Stimulated activated CD4-positive, alpha-beta T cell treated with anti-CD3 and anti-CD28 coated beads, TNF-alpha, amount 100 ng/mL, for 1 hour (primary cell): Measurements from ENCODE around the gene PIK3C2G.

Experiments used
- DNase-seq, 3 donors: peaks; one replicate each; pipeline ENCODE4 v3.0.0-alpha.2; 2020; ENCODE audit warnings: low read depth in 3 of 3, low spot score in 1 of 3

PIK3C2G gene

DNA sequence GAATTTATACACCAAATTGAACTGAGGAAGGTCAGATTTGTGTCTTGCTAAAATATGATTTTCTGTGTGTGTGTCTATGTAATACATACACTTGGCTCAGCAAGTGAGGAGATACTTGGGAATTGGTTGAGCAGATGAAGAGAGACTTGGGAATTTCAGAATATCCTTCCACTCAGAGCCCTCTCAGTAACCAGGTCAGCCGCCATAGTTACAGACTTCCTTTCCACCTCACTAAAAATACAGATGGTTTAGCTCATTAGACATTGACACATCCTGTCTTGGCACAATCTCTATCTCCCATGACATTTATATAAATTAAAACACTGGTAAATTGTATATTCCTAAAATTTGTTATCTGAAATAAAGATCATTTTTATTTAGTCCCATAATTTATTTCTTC lies 15.9 kb downstream of the PIK3C2G start:
- no peak for DNase-seq

DNA sequence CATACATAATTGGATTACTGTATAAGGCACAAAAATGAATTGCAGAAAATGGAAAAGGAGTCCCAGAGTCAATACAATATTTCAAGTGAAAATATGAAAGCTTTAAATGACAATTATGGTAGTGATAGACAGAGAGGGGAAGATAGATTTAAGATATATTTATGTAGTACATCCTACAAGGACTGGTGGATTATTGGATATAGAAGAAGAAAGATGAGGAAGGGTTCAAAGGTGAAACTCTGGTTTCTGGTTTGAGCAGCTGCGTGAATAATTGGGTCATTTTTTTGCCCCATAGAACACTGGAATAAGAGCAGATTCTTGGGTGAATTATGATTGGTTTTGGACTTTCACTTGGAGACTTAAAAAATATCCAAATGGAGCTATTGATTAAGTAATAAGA lies 19.4 kb downstream of the PIK3C2G start:
- DNase-seq, result no peak

DNA sequence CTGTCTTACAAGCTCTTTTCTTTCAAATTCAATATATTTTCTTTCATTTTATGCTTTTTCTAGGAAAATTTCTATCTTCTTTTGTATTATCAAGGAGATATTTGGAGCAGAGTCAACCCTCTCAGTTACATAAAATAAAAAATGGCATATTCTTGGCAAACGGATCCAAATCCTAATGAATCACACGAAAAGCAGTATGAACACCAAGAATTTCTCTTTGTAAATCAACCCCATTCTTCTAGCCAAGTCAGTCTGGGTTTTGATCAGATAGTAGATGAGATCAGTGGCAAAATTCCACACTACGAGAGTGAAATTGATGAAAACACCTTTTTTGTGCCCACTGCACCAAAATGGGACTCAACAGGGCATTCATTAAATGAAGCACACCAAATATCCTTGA lies 20.6 kb downstream of the PIK3C2G start:
- DNase-seq, result no peak

DNA sequence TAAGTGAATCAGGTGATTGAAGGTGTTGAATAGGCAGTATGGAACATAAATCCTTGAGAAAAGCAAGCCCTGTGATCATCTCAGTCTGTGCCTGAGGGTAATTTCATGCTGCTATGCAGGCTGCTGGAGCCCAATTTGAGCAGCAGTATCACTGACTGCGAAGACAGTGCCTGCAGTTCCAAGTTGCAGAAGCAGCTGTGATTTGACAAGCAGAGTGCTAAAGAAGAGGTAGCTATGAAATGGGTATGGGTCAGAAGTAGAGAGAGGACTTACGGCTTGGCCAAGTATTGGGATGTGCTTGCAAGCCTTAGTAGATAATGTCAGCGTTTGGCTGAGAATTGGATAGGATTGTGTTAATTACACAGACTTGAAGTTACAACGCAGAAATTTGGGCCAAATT lies 22.5 kb downstream of the PIK3C2G start:
- no peak for DNase-seq

DNA sequence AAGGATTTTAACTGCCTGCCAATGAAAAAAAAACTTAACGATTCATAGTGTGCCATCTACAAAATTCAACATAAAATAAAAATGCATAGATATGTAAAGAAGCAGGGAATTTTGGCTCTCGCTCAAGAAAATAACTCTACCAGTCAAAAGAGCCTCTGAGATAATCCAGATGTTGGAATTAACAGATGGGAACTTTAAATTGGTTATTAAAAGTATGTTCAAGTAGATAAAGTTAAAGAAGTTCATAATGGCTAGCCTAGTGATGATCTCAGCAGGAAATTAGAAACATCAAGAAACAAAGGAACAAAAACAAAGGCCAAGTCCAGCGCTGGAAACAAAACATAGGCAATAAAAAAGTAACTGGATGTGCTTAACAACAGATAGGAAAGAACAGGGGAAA lies 23.1 kb downstream of the PIK3C2G start:
- DNase-seq, result no peak

DNA sequence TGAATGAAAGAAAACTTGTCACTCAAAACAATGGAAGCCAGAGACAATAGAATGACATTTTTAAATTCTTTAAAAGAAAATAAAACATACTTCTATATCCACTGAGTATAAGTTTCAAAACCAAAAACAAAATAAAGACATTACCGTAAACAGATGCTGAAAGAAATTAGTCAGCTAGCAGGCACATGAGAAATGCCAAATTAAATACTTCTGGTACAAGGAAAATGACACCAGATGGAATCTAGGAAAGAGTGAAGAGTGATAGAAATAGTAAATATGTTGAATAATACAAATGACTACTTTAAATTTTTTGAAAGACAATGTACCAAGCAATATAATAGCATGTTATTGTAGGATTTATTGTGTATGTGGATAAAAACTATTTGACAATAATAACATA lies 23.8 kb downstream of the PIK3C2G start:
- DNase-seq, result no peak

DNA sequence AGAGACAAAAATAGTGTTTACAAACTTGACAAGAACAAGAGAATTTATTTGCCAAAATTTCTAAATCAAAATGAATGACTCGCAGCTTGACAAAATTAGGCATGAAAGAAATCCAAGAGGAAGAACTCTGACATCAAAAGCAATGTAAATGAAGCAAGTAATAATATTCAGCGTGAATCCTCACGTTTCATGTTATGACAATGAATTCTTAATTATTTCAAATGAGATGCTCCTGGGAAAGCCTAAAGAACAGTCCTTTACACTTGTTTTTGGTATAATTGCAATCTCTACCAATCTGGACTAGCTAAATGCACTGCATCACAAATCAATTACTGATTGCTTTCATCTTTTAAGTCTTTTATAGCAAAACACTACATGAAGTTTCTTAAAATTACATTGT lies 29.1 kb downstream of the PIK3C2G start:
- DNase-seq, result no peak

DNA sequence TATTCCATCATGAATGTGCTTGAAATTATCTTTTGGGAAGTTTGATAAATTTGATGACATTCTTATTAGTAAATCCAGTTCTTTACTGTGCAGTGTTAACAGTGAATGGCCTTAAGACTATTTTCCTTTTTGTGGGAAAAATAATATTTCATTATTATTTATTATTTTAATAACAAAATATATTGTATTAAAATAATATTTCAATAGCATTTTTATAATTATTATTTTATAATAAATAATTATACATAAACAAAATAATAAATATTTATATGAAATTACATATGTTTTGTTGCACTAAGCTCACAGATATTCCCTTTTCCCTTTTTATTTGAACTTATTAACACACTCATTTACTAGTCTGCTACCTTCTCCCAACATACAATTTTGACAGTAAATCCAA lies 33.6 kb downstream of the PIK3C2G start:
- no peak for DNase-seq

DNA sequence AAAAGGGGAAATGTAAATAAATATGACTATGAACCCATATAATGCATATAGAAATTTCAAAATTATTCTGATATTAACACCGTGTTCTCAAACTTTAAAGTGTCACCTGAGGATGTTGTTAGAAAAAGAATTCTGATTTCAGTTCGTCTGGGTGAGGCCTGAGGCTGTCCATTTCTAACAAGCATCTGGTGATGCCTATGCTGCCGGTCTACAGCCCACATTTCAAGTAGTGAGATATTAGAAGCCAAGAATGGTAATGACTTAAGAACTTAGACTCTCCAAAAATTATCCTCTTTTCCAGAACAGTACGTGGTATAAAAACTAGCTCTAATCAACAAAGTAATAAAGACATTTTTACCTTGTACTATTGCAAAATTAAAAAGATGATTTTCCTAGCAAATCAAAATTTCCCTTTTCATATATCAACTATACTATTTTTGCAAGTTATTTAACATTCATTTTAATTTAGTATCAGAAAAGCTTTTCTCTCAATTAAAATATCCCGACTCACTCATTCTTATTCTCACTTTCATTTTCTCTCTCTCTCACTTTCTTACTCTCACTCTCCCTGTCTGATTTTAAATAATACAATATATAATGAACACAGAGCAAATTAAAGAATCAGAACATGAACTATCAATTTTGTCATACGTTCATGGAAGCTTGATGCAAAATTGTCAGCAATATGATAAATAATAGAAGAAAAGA lies 35.0 kb downstream of the PIK3C2G start:
- no peak for DNase-seq

DNA sequence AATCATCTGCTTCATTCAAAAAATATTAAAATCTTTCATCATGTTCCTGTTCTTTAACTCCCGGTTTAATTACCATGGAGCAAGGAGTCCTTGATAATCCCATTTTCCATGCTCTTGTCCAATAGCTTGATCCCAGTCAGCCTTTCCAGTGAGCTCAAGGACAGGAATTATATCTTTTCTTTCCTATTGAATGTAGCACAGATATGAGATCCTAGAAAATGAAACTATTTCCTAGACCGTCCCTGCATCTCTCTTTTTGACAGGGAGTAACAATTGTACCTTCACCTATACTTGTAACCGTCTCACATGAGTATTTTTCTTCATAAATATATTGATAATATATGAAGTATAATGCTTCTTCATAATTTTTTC lies 35.6 kb downstream of the PIK3C2G start:
- DNase-seq, result no peak

DNA sequence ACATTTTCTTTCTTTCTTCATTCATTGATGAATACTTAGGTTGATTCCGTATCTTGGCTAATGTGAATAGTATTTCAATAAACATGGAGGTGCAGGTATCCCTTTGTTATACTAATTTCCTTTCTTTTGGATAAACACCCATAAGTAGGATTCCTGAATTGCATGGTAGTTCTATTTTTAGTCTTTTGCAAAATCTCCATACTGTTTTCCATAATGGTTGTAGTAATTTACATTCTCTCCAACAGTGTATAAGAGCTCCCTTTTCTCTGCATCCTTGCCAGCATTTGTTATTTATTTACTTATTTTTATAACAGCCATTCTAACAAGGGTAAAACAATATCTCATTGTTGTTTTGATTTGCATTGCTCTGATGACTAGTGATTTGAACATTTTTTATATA lies 36.6 kb downstream of the PIK3C2G start:
- no peak for DNase-seq

DNA sequence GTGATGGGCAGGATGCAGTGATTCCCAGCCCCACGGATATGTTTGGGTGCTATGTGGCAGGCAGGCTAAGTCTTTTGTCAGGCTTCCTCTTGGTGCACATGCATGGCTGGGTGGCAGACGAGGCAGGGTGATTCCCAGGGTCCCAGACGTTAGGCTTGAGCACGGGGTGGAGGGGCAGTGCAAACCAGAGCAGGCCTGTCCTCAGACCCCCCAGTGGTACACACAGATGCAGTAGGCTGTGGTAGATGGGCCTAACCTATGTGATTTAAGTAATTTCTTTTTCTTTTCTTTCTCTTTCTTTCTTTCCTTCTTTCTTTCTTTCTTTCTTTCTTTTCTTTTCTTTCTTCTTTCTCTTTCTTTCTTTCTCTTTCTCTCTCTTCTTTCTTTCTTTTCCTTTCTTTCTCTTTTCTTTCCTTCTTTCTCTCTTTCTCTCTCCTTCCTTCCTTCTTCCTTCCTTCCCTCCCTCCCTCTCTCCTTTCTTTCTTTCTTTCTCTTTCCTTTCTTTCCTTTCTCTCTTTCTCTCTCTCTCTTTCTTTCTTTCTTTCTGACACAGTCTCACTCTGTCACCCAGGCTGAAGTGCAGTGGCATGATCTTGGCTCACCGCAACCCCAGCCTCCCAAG lies 41.6 kb downstream of the PIK3C2G start:
- no peak for DNase-seq

DNA sequence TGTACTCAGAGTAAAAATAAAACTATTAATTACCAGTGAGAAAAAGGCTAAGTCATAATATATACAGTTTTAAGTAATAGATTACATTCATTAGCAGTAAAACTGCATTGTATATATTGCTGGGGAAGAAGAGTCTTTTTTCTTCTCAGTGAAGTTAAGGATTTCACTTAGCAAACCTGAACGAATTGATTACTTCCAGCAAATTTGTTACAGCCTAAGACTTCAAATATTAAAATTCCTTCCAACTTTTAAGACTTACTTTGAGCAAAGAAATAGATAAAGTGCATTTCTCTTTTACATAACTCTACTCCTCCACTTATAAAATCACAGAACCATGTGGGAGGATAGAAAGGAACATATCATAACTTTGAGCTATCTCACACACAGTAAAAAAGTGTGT lies 43.3 kb downstream of the PIK3C2G start:
- DNase-seq, result no peak

DNA sequence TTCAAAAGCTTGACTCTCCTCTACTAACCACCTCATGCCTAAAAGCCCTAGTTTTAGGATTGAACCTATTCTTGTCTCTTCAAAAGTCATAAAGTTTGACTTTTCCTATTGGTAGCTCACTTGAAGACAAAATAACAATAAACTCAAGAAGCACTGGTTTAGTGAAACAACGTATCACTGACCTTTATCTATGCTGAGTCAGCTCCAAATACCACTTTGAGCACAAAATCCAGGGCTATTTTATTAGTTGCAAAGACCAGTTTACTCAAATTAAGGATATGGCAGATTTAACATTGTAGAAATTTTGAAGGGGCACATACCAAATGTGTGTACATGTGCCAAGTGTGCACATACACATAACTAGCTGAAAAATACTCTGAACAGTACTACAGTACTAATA lies 45.0 kb downstream of the PIK3C2G start:
- no peak for DNase-seq

DNA sequence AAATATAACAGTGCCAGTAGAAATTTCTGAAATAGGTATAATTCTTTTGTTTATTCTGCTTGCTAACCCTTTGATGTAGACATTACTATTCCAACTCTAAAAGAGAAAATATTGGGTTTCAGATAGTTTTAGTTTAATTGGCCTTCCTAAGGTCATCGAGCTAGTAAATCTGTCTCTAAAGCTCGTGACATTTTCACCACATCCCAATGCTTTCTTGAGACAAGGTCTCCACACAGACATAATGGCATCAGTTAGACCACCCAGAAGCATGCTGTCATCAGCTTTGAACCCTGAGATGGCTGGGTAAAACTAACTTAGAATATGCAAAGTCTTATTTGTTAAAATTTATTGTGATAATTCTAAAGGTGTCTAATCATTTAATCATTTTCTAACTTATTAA lies 52.0 kb downstream of the PIK3C2G start:
- DNase-seq, result no peak

DNA sequence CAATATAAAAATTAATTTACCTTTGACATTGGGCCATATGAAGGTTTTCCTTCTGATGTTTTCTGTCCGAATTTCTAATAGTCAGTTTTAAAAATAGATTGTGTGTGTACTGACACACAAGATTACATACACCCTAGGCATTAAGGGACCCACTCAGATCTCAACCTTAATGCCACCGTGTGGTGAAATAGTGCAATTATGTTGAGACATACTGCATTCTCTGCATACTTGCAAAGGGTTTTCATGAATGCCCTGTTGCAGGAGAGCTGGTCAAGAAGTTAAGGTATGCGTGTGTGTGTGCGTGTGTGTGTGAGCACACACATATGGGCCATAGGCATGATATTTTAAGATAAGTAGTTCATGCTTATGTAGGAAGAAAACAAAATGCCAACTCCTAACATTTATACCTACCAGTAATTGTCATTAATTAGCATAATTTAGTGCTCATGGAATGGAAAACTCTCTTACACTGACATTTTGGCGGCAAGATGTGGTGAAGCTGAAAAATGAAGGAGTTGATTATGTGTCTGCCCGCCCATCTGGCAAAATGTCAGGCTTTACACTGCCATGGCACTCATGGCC lies 58.8 kb downstream of the PIK3C2G start:
- no peak for DNase-seq

DNA sequence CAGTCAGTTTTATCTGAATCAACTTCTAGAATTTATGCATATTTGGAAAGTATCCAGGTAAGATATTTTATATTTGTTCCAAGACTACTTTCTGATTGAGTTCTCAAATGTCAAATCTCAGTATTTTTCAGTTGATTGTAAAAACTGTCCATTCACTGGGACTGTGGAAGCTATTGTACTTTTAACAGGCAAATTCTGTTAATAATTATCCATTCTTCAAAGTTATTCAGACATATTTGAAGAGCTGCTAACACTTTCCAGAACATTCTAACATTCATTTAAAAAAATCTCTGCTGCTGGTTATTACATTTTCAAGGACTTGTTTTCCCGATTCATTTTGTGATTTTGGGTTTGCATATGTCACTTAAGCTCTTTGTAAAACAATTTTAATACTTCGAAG lies 59.7 kb downstream of the PIK3C2G start:
- DNase-seq, result no peak

DNA sequence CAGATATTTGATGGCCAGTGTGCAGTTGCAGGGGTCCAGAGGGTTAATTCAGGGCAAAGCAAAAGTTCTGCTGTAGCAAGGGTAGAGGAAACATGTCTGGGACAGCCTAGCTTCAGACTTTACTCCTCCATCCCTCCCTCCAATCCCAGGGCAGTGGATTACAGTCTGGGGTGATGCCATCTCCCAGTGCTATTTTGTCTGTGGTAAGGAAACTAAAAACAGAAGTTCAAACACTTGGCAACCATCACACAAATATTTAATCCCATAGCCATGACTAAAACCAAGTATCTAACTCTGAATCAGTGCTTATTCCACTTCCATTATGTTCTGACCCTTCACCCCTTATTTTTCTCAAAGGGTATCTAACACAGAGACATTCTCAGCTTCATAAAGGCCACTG lies 61.8 kb downstream of the PIK3C2G start:
- DNase-seq, result no peak

DNA sequence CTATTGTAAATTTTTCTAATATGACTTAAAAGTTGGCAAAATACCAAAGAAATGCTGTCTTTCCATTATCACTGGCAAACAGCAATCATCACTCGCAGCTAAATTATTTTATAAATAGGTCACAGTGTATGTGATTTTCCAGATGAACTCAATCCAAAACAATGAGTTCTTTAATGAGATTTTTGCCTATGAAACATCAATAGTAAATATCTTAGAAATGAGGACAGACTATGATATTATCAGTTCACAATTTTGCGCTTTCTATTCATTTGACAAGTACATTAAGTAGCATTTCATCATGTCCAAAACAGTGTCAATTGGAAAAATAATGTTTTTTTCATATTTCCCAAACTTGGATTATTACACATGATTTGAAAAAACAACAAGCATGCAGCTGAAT lies 65.7 kb downstream of the PIK3C2G start:
- no peak for DNase-seq

DNA sequence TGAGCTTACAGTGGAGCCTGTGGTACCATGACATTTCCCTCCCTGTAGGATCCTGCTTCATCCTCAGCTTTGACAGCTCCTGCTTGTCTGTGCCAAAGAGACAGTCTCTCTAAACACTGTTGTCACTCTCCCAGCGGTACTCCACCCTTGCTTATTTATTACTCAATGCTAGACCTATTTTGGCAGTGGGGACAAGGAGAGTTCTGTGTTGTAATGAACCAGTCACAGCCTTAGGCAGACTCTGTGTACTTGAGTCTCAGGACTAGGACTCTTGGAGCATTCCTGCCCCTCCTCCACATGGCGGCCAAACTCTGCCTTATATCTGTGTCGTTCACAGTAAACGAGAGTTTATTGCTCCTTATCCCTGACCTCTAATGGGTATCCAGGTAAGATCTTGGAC lies 70.9 kb downstream of the PIK3C2G start:
- DNase-seq, result no peak

DNA sequence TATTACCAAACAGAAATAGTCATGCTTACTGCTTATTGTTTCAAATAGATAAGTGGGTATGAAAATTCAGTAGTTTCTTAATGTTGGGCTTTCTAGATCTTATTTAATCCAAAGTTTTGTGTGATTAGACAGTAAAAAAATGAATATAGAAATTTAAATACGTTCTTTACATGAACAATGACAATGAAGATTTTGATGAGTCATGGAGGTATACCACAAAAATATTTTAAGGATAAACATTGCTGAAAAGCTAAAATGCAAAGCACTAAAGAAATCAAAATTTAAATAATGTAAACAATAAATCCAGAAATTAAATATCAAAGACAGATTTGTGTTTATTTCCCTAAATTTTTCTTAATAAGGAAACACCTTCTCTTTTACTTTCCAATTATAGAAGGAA lies 78.3 kb downstream of the PIK3C2G start:
- DNase-seq, result no peak

DNA sequence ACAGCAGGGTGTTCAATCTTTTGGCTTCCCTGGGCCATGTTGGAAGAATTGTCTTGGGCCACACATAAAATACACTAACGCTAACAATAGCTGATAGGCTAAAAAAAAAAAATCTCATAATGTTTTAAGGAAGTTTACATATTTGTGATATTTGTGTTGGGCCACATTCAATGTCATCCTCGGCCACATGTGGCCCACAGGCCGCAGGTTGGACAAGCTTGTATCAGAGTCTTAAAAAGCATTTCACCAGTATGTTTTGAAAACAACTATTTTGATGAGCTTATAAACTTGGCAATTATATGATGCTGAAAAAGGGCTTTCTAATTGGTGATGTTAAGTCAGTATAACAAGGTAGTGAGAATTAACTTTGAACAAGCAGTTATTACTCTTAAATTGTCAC lies 78.9 kb downstream of the PIK3C2G start:
- no peak for DNase-seq

DNA sequence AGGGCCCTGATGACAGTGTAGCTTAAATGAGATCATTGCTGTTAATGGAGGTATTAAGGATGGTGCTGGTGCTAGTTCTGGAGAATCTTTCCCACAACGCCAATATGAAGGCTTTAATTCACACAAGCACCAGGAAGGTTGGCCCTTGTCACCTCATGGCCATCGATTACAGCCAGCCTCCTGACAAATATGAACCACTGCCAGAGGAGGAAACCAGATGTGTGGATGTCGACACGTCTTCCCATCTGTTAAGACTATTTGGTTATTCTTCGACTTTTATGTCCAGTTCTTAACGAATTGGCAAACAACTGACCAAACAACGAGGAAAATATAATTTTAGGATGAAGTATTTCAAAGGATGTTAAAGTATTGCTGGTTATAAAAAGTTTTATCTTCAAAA lies 79.5 kb downstream of the PIK3C2G start:
- DNase-seq, result no peak
